Measurements from ENCODE around the gene NFILZ. TPM values are rescaled to one million over a fixed set of nuclear protein-coding genes. Genes with fewer than 3 reads are reported as not detected.

Gene NFILZ
- total and polyA plus RNA-seq, 2 donors (not counting 1 experiment from before 2014, with no cell fraction given): not detected

DNA sequence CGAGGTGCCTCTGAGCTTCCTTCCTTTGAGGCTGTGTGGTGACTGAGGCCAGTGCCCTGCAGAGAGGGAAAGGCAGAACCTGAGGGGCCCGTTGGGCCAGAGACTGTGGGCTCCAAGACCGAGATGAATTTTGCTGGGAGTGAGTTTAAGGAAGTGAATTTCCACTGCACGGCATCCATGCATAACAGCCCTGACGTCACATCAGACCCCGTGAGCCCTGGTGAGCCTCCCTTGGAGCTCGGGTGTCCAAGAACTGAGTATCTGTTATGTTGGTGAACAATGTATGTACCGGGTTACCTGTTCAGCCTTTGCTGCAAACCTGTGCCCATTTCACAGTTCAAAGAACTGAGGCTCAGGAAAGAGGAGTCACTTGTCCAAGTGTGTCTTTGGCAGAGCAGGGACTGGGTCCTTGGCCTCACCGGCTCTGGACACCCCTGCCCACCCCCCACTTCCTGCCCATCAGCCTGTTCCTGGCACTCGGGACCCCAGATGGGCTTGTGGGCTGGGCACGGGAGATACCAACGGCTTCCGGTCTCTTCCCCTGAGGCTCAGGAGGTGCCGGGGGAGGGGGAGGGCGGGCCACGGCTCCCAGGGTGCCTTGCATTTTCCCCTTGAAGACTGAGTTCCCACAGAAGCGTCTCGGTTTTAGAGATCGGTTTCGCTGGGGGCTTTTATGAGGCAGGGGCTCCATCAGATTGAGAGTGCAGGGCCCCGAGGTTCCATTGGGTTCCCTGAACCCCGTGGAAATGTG, 33.7 kb downstream of the NFILZ start:
- Histone ChIP-seq H3K27me3 (ENCODE audit: control insufficient read depth, insufficient read depth, low read length) (no peaks in the 10 kb centered on the region), H3K4me1 (ENCODE audit: control insufficient read depth, extremely low read depth, insufficient read depth, low read length) (no peaks in the 10 kb centered on the region), H3K4me3 (replicated peaks in 1 of 4; ENCODE audit: control extremely low read depth in 1 of 4, insufficient read depth in 1 of 4, low read depth in 3 of 4, low read length in 4 of 4) (no peak overlapping the region), H4K20me1 (ENCODE audit: control insufficient read depth, extremely low read depth, insufficient read depth, low read length) (no peaks in the 10 kb centered on the region), H3K4me2 (ENCODE audit: extremely low read depth, insufficient read depth, low read length) (no peak overlapping the region), H3K27ac (ENCODE audit: insufficient read depth, low read length) (no peak overlapping the region), H3K9ac (ENCODE audit: insufficient read depth, low read length) (no peak overlapping the region), H3K36me3 (ENCODE audit: control insufficient read depth, insufficient read depth, low read length) (no peaks in the 10 kb centered on the region), H3K79me2 (ENCODE audit: control insufficient read depth, insufficient read depth, low read length) (no peaks in the 10 kb centered on the region), H3K9me3 (ENCODE audit: control insufficient read depth, insufficient read depth, low read depth, low read length) (no peaks in the 10 kb centered on the region), H2AFZ (ENCODE audit: low read length) (no peak overlapping the region)
- TF ChIP-seq EZH2 (IDR thresholded peaks at IDR 0.05; ENCODE audit: low read length, missing control alignments): no peak
- TF ChIP-seq, protein P1, sequence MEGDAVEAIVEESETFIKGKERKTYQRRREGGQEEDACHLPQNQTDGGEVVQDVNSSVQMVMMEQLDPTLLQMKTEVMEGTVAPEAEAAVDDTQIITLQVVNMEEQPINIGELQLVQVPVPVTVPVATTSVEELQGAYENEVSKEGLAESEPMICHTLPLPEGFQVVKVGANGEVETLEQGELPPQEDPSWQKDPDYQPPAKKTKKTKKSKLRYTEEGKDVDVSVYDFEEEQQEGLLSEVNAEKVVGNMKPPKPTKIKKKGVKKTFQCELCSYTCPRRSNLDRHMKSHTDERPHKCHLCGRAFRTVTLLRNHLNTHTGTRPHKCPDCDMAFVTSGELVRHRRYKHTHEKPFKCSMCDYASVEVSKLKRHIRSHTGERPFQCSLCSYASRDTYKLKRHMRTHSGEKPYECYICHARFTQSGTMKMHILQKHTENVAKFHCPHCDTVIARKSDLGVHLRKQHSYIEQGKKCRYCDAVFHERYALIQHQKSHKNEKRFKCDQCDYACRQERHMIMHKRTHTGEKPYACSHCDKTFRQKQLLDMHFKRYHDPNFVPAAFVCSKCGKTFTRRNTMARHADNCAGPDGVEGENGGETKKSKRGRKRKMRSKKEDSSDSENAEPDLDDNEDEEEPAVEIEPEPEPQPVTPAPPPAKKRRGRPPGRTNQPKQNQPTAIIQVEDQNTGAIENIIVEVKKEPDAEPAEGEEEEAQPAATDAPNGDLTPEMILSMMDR (conservative IDR thresholded peaks at IDR 0.05 in 1 of 2, IDR thresholded peaks at IDR 0.05 in 1 of 2; ENCODE audit: low read depth in 1 of 2, low read length in 2 of 2): no peak
- no peak for DNase-seq (ENCODE audit: low read depth in 2 of 2)

DNA sequence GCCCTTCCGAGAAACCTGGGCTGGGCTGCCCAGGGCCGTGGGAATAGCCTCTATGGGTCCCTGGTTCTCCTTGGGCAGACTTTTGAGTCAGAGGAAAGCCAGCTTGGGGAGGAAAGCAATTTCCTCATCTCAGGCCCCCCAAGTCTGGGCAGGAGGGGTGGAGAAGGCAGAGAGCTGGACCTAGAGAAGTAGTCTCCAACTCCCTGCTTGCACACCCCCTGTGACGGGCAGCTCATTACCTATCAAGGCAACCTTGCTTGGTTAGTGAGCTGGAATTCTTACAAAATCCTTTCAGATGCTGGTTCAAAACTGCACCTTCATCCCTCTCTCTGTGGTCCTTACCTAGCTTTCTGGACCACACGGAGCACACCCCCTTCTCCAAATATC, 34.2 kb downstream of the NFILZ start:
- Histone ChIP-seq H3K79me2 (ENCODE audit: control insufficient read depth, insufficient read depth, low read length) (no peaks in the 10 kb centered on the region), H4K20me1 (ENCODE audit: control insufficient read depth, extremely low read depth, insufficient read depth, low read length) (no peaks in the 10 kb centered on the region), H3K36me3 (ENCODE audit: control insufficient read depth, insufficient read depth, low read length) (no peaks in the 10 kb centered on the region), H3K27ac (ENCODE audit: insufficient read depth, low read length) (no peak overlapping the region), H2AFZ (ENCODE audit: low read length) (no peak overlapping the region), H3K9me3 (ENCODE audit: control insufficient read depth, insufficient read depth, low read depth, low read length) (no peaks in the 10 kb centered on the region), H3K27me3 (ENCODE audit: control insufficient read depth, insufficient read depth, low read length) (no peaks in the 10 kb centered on the region), H3K4me3 (replicated peaks in 1 of 4; ENCODE audit: control extremely low read depth in 1 of 4, insufficient read depth in 1 of 4, low read depth in 3 of 4, low read length in 4 of 4) (no peak overlapping the region), H3K9ac (ENCODE audit: insufficient read depth, low read length) (no peak overlapping the region), H3K4me1 (ENCODE audit: control insufficient read depth, extremely low read depth, insufficient read depth, low read length) (no peaks in the 10 kb centered on the region), H3K4me2 (ENCODE audit: extremely low read depth, insufficient read depth, low read length) (no peak overlapping the region)
- DNase-seq (ENCODE audit: low read depth in 2 of 2): no peak
- TF ChIP-seq, protein P1 (conservative IDR thresholded peaks at IDR 0.05 in 1 of 2, IDR thresholded peaks at IDR 0.05 in 1 of 2; ENCODE audit: low read depth in 1 of 2, low read length in 2 of 2): no peak
- TF ChIP-seq EZH2 (IDR thresholded peaks at IDR 0.05; ENCODE audit: low read length, missing control alignments): no peak

GRCh38 chr19:8665468-8666213, 35.2 kb downstream of the NFILZ start:
- no peaks in the 10 kb centered on the region for H3K36me3 ChIP-seq (ENCODE audit: control insufficient read depth, insufficient read depth, low read length)
- H3K4me1 ChIP-seq (ENCODE audit: control insufficient read depth, extremely low read depth, insufficient read depth, low read length): no peaks in the 10 kb centered on the region
- H3K9me3 ChIP-seq (ENCODE audit: control insufficient read depth, insufficient read depth, low read depth, low read length): no peaks in the 10 kb centered on the region
- TF ChIP-seq, protein P1 (conservative IDR thresholded peaks at IDR 0.05 in 1 of 2, IDR thresholded peaks at IDR 0.05 in 1 of 2; ENCODE audit: low read depth in 1 of 2, low read length in 2 of 2): no peak
- no peak for TF ChIP-seq EZH2 (IDR thresholded peaks at IDR 0.05; ENCODE audit: low read length, missing control alignments)
- H4K20me1 ChIP-seq (ENCODE audit: control insufficient read depth, extremely low read depth, insufficient read depth, low read length): no peaks in the 10 kb centered on the region
- no peaks in the 10 kb centered on the region for H3K27me3 ChIP-seq (ENCODE audit: control insufficient read depth, insufficient read depth, low read length)
- H3K27ac ChIP-seq (ENCODE audit: insufficient read depth, low read length): no peak overlapping the region
- H2AFZ ChIP-seq (ENCODE audit: low read length): no peak overlapping the region
- H3K79me2 ChIP-seq (ENCODE audit: control insufficient read depth, insufficient read depth, low read length): no peaks in the 10 kb centered on the region
- H3K9ac ChIP-seq (ENCODE audit: insufficient read depth, low read length): no peak overlapping the region
- no peak overlapping the region for H3K4me2 ChIP-seq (ENCODE audit: extremely low read depth, insufficient read depth, low read length)
- DNase-seq (ENCODE audit: low read depth in 2 of 2): no peak
- no peak overlapping the region for H3K4me3 ChIP-seq (replicated peaks in 1 of 4; ENCODE audit: control extremely low read depth in 1 of 4, insufficient read depth in 1 of 4, low read depth in 3 of 4, low read length in 4 of 4)
